DOHH2 (cell line): ENCODE results near the gene ANHX.

Experiments
- CTCF ChIP-seq: fragments of 200-600 bp; sonication (generic); IDR thresholded peaks from one replicate; pipeline ENCODE4 v1.5.1; 2014; ENCODE audit warnings: antibody characterized with exemption, mild to moderate bottlenecking, low read depth, low read length; ENCODE audit not compliant: poor library complexity, severe bottlenecking
- EZH2phosphoT487 ChIP-seq: fragments of 200-600 bp; sonication (generic); IDR thresholded peaks from 2 replicates; pipeline ENCODE4 v1.6.1; 2017; ENCODE audit warnings: borderline replicate concordance, mild to moderate bottlenecking, antibody characterized with exemption, low read length, moderate library complexity, mixed read lengths

DNA sequence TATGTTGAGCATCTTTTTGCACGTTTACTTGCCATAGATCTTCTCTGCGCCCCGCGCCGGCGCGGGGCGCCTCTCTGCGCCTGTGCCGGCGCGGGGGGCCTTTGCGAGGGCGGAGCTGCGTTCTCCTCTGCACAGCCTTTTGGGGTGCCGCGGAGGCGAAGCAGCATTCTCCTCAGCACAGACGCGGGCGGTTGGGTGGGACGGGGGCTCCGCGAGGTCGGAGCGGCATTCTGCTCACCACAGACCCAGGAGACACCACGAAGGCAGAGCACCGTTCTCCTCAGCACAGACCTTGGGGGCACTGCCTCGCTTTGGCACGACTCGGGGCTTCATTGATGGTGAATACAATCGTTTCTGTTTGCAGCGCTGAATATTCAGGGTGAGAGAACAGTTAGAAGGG, 28.5 kb upstream of the ANHX start:
- no peak for TF ChIP-seq CTCF
- no peak for TF ChIP-seq EZH2phosphoT487
